PC-9 (cell line): ENCODE data around the gene JMJD1C. TPM values are rescaled to one million over a fixed set of nuclear protein-coding genes. Genes with fewer than 3 reads are reported as not detected.

ENCODE experiments used
- BruUV-seq: library from RNA; stranded (reverse); fragments of 400-500 nt; replicated peaks from 2 replicates; lab custom pipeline; 2021; lab: Mats Ljungman, UMichigan
- CTCF ChIA-PET: fragments of 300-600 bp; sonication (Branson Sonifier 250); formaldehyde crosslinking; loops from one replicate; lab custom pipeline; 2022; ENCODE audit warnings: antibody characterized with exemption; lab: Charles Lee
- POLR2A ChIA-PET: fragments of 300-600 bp; sonication (Branson Sonifier 250); formaldehyde crosslinking; loops from one replicate; lab custom pipeline; 2022; ENCODE audit warnings: antibody characterized with exemption; ENCODE audit not compliant: unreplicated experiment; lab: Charles Lee
- DNase-seq, 2 experiments: peaks; one replicate each; pipeline versions ENCODE4 v3.0.0 to v3.0.0-alpha.2; 2015 to 2022; ENCODE audit warnings: mixed read lengths in 1 of 2
- H2AFZ ChIP-seq: fragments of 200-600 bp; sonication (generic); 2 replicates; pipeline ENCODE4 v1.8.1; 2017; ENCODE audit warnings: antibody characterized with exemption
- H3F3A ChIP-seq: fragments of 200-600 bp; sonication (generic); 2 replicates; pipeline ENCODE4 v1.8.1; 2017; ENCODE audit warnings: antibody characterized with exemption, mild to moderate bottlenecking, low read depth; ENCODE audit not compliant: insufficient read depth
- H3K27ac ChIP-seq: fragments of 200-600 bp; sonication (generic); 2 replicates; pipeline ENCODE4 v1.6.1; 2016; ENCODE audit warnings: mixed run types
- H3K27me3 ChIP-seq: fragments of 200-600 bp; sonication (generic); 2 replicates; pipeline ENCODE4 v1.6.1; 2016; ENCODE audit warnings: low read depth, mixed run types; ENCODE audit not compliant: insufficient read depth
- H3K36me3 ChIP-seq: fragments of 200-600 bp; sonication (generic); 2 replicates; pipeline ENCODE4 v1.6.1; 2016; ENCODE audit warnings: low read depth, mixed run types
- H3K4me1 ChIP-seq: fragments of 200-600 bp; sonication (generic); replicated peaks from 2 replicates; pipeline ENCODE4 v1.6.1; 2016; ENCODE audit warnings: mixed run types; ENCODE audit not compliant: insufficient read depth
- H3K4me2 ChIP-seq: fragments of 200-600 bp; sonication (generic); 2 replicates; pipeline ENCODE4 v1.6.1; 2017; ENCODE audit warnings: mixed run types
- H3K4me3 ChIP-seq: fragments of 200-600 bp; sonication (generic); 2 replicates; pipeline ENCODE4 v1.6.1; 2016; ENCODE audit warnings: mixed run types
- H3K79me2 ChIP-seq: fragments of 200-600 bp; sonication (generic); 2 replicates; pipeline ENCODE4 v1.6.1; 2017; ENCODE audit warnings: low read depth, mixed run types
- H3K9me2 ChIP-seq: fragments of 200-600 bp; sonication (generic); 2 replicates; pipeline ENCODE4 v1.8.1; 2017; ENCODE audit warnings: mild to moderate bottlenecking; ENCODE audit not compliant: insufficient read depth
- H3K9me3 ChIP-seq: fragments of 200-600 bp; sonication (generic); 2 replicates; pipeline ENCODE4 v1.8.1; 2016; ENCODE audit warnings: low read depth; ENCODE audit not compliant: insufficient read depth
- H4K20me1 ChIP-seq: fragments of 200-600 bp; sonication (generic); 2 replicates; pipeline ENCODE4 v1.8.1; 2017; ENCODE audit not compliant: insufficient read depth
- EZH2 ChIP-seq: fragments of 200-600 bp; sonication (generic); IDR thresholded peaks from 2 replicates; pipeline ENCODE4 v1.8.0; 2017; ENCODE audit warnings: antibody characterized with exemption, low read depth
- intact Hi-C: fragments of 100-400 bp; cut with micrococcal nuclease; formaldehyde crosslinking; loops from one replicate; pipeline ENCODE4 v1.10.0; 2022; ENCODE audit not compliant: unreplicated experiment
- total RNA-seq: library from RNA; stranded (reverse); gene quantifications from 2 replicates; pipeline ENCODE4 v1.2.3, GENCODE V29; 2021
- TF ChIP-seq, protein P1 (sequence below): fragments of 200-600 bp; sonication (generic); conservative IDR thresholded peaks from 2 replicates; pipeline ENCODE4 v1.6.1; 2017; ENCODE audit warnings: mixed run types, antibody characterized with exemption, mild to moderate bottlenecking, moderate library complexity

Gene JMJD1C
- total RNA-seq, 1 experiment from 2014 or later, result 78.7 TPM

DNA sequence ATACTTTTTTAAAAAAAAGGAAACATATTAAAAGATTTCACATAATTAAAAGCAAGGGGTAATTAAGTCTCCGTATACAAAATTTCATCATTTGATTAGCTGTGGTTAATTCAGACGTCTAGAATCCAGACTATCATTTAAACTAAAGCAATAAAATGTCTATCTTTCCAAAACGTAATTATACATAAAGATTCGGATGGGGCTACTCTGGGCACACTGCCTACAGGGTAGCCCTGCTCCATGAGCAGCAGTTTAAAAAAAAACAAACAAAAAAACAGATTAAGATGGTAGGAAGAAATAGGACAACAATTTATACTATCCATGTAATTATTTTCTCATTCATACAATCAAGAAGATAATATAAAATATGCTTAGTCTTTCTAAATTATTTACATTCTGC, 236.6 kb downstream of the JMJD1C start:
- Histone ChIP-seq H3K9me3 (no peaks in the 10 kb centered on the region), H3K9me2 (no peaks in the 10 kb centered on the region), H3K36me3 (no peaks in the 10 kb centered on the region), H2AFZ (no peak overlapping the region), H3K79me2 (peaks cover 91% of the 10 kb centered on the region), H4K20me1 (peaks cover 23% of the 10 kb centered on the region), H3K4me1 (no peaks in the 10 kb centered on the region), H3K4me3 (no peak overlapping the region), H3K27ac (no peak overlapping the region), H3F3A (no peaks in the 10 kb centered on the region; the same call in 1 of the 2 replicates), H3K27me3 (no peaks in the 10 kb centered on the region), H3K4me2 (no peak overlapping the region)
- POLR2A ChIA-PET, result no interaction called here
- intact Hi-C loops, result no loop called here
- BruUV-seq, result no TSS peak
- TF ChIP-seq, protein P1, sequence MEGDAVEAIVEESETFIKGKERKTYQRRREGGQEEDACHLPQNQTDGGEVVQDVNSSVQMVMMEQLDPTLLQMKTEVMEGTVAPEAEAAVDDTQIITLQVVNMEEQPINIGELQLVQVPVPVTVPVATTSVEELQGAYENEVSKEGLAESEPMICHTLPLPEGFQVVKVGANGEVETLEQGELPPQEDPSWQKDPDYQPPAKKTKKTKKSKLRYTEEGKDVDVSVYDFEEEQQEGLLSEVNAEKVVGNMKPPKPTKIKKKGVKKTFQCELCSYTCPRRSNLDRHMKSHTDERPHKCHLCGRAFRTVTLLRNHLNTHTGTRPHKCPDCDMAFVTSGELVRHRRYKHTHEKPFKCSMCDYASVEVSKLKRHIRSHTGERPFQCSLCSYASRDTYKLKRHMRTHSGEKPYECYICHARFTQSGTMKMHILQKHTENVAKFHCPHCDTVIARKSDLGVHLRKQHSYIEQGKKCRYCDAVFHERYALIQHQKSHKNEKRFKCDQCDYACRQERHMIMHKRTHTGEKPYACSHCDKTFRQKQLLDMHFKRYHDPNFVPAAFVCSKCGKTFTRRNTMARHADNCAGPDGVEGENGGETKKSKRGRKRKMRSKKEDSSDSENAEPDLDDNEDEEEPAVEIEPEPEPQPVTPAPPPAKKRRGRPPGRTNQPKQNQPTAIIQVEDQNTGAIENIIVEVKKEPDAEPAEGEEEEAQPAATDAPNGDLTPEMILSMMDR, result no peak
- TF ChIP-seq EZH2, result no peak
- DNase-seq, result no peak
- CTCF ChIA-PET, result no interaction called here

DNA sequence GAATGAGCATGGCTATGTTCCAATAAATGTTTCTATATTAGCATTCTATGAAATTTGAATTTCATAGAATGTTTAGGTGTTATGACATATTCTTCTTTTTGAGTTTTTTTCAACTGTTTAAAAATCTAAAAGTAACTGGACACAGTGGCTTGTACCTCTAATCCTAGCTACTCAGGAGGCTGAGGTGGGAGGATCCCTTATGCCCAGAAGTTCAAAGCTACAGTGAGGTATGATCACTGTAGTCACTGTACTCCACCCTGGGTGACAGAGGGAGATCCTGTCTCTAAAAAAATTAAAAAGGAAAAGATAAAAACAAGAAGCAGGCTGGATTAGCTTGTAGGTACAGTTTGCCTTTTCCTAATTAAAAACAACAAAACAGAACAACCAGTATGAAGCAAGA, 237.5 kb downstream of the JMJD1C start:
- H4K20me1 ChIP-seq, result peaks cover 22% of the 10 kb centered on the region
- H3K79me2 ChIP-seq, result peaks cover 89% of the 10 kb centered on the region
- H3K27me3 ChIP-seq, result no peaks in the 10 kb centered on the region
- H3K4me1 ChIP-seq, result no peaks in the 10 kb centered on the region
- no peak overlapping the region for H3K4me2 ChIP-seq
- no peak overlapping the region for H2AFZ ChIP-seq
- TF ChIP-seq EZH2, result no peak
- TF ChIP-seq, protein P1, result no peak
- no peaks in the 10 kb centered on the region for H3K9me2 ChIP-seq
- BruUV-seq, result no TSS peak
- intact Hi-C loops, result no loop called here
- H3F3A ChIP-seq, result no peaks in the 10 kb centered on the region; the same call in 1 of the 2 replicates
- H3K4me3 ChIP-seq, result no peak overlapping the region
- peak overlapping the region; percentile 17; the same call in 1 of the 2 replicates for H3K27ac ChIP-seq
- DNase-seq, result no peak
- CTCF ChIA-PET, result no interaction called here
- POLR2A ChIA-PET, result interaction anchor here (0.7 kb wide), 1 partner anchor 418 kb away, joined by 15 read pairs; no protein-coding TSS in a partner anchor
- H3K9me3 ChIP-seq, result no peaks in the 10 kb centered on the region
- H3K36me3 ChIP-seq, result no peaks in the 10 kb centered on the region

DNA sequence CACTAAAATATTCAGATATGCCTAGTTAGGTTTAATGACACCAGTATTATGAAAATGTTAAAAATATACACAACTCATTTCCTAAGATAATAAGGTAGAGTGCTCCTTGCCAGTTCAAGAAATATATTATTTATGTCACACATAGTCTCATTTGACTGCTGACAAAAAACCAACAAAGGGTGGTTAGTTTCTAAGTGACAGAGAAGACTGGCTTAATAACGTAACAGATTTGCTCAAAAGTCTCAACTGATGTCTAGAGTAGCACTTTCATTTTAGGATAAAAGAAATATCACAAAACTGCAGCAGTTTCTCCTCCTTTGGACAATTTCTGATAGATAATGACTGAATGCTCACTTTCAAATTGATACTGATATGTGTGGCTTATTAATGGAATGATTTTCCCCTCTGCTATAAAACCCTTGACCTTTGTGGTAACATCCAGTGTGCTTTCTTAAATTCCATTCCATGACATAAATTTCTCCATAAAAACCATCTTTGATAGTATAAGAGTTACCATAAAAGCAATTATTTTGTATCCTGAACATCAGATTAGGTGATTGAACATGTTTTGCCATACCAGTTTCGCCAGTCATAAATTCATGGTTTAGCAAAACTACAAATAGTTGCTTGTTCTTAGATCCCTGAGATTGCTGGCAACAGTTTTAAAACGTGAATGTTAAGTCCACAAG, 238.4 kb downstream of the JMJD1C start:
- no peak for DNase-seq
- TF ChIP-seq, protein P1, result no peak
- no peak for TF ChIP-seq EZH2
- Histone ChIP-seq H3K27me3 (no peaks in the 10 kb centered on the region), H3K79me2 (peaks cover 84% of the 10 kb centered on the region), H3K4me3 (no peak overlapping the region), H3K27ac (no peak overlapping the region), H3K9me3 (no peaks in the 10 kb centered on the region), H3K4me2 (no peak overlapping the region), H3F3A (no peaks in the 10 kb centered on the region; the same call in 1 of the 2 replicates), H3K36me3 (no peaks in the 10 kb centered on the region), H3K4me1 (no peaks in the 10 kb centered on the region), H2AFZ (no peak overlapping the region), H3K9me2 (no peaks in the 10 kb centered on the region), H4K20me1 (peaks cover 18% of the 10 kb centered on the region)
- intact Hi-C loops, result no loop called here
- BruUV-seq, result no TSS peak
- ChIA-PET POLR2A (interaction anchor here (0.7 kb wide), 1 partner anchor 417 kb away, joined by 15 read pairs; no protein-coding TSS in a partner anchor), CTCF (no interaction called here)
